ENCODE results near the gene ASMTL.
"Not testable (repeated sequence)": the region's sequence is repeated elsewhere in the genome, so short reads cannot be mapped to it uniquely, and the experiment has no call there.

The ASMTL gene

GRCh38 chrX:1489354-1489753 is 36.6 kb upstream of the ASMTL start:
- not testable (repeated sequence) for H3K4me3 ChIP-seq (ENCODE audit: low read length in 2 of 2); H3K36me3 ChIP-seq (ENCODE audit: control insufficient read depth in 2 of 2, insufficient read depth in 2 of 2, low read length in 2 of 2); H3K27ac ChIP-seq (ENCODE audit: low read length); H3K9ac ChIP-seq (ENCODE audit: low read length in 2 of 2); H3K4me1 ChIP-seq (ENCODE audit: control insufficient read depth, insufficient read depth, low read length); H3K27me3 ChIP-seq (ENCODE audit: control insufficient read depth in 1 of 2, insufficient read depth in 2 of 2, low read length in 2 of 2); H3K9me3 ChIP-seq (ENCODE audit: control insufficient read depth in 2 of 2, low read length in 2 of 2)

- Histone ChIP-seq H3K36me3 (ENCODE audit: control insufficient read depth in 2 of 2, insufficient read depth in 2 of 2, low read length in 2 of 2) (no peaks in the 10 kb centered on the region), H3K27me3 (ENCODE audit: control insufficient read depth in 1 of 2, insufficient read depth in 2 of 2, low read length in 2 of 2) (peaks cover 3 to 11% of the 10 kb centered on the region in 2 donors), H3K4me1 (ENCODE audit: control insufficient read depth, insufficient read depth, low read length) (peaks cover 1% of the 10 kb centered on the region), H3K9ac (ENCODE audit: low read length in 2 of 2) (no peak overlapping the region), H3K4me3 (ENCODE audit: low read length in 2 of 2) (no peak overlapping the region), H3K27ac (ENCODE audit: low read length) (no peak overlapping the region), H3K9me3 (ENCODE audit: control insufficient read depth in 2 of 2, low read length in 2 of 2) (peaks cover 3 to 4% of the 10 kb centered on the region in 2 donors)
These were observed 36.0 kb upstream of the ASMTL start for GRCh38 chrX:1488745-1489144.

GRCh38 chrX:1488141-1488540 is 35.4 kb upstream of the ASMTL start:
- no peaks in the 10 kb centered on the region for H3K36me3 ChIP-seq (ENCODE audit: control insufficient read depth in 2 of 2, insufficient read depth in 2 of 2, low read length in 2 of 2)
- H3K4me3 ChIP-seq (ENCODE audit: low read length in 2 of 2): no peak overlapping the region
- H3K9ac ChIP-seq (ENCODE audit: low read length in 2 of 2): no peak overlapping the region
- H3K9me3 ChIP-seq (ENCODE audit: control insufficient read depth in 2 of 2, low read length in 2 of 2): peaks cover 3 to 4% of the 10 kb centered on the region in 2 donors
- peaks cover 3 to 11% of the 10 kb centered on the region in 2 donors for H3K27me3 ChIP-seq (ENCODE audit: control insufficient read depth in 1 of 2, insufficient read depth in 2 of 2, low read length in 2 of 2)
- no peak overlapping the region for H3K27ac ChIP-seq (ENCODE audit: low read length)
- H3K4me1 ChIP-seq (ENCODE audit: control insufficient read depth, insufficient read depth, low read length): no peaks in the 10 kb centered on the region

GRCh38 chrX:1487401-1487800 is 34.7 kb upstream of the ASMTL start:
- no peak overlapping the region for H3K4me3 ChIP-seq (ENCODE audit: low read length in 2 of 2)
- no peaks in the 10 kb centered on the region for H3K4me1 ChIP-seq (ENCODE audit: control insufficient read depth, insufficient read depth, low read length)
- no peak overlapping the region for H3K9ac ChIP-seq (ENCODE audit: low read length in 2 of 2)
- peaks cover 3 to 4% of the 10 kb centered on the region in 2 donors for H3K9me3 ChIP-seq (ENCODE audit: control insufficient read depth in 2 of 2, low read length in 2 of 2)
- no peak overlapping the region for H3K27ac ChIP-seq (ENCODE audit: low read length)
- peaks cover 3 to 11% of the 10 kb centered on the region in 2 donors for H3K27me3 ChIP-seq (ENCODE audit: control insufficient read depth in 1 of 2, insufficient read depth in 2 of 2, low read length in 2 of 2)
- no peaks in the 10 kb centered on the region for H3K36me3 ChIP-seq (ENCODE audit: control insufficient read depth in 2 of 2, insufficient read depth in 2 of 2, low read length in 2 of 2)

- Histone ChIP-seq H3K36me3 (ENCODE audit: control insufficient read depth in 2 of 2, insufficient read depth in 2 of 2, low read length in 2 of 2) (no peaks in the 10 kb centered on the region), H3K4me3 (ENCODE audit: low read length in 2 of 2) (no peak overlapping the region), H3K27ac (ENCODE audit: low read length) (no peak overlapping the region), H3K9me3 (ENCODE audit: control insufficient read depth in 2 of 2, low read length in 2 of 2) (peaks cover 3 to 4% of the 10 kb centered on the region in 2 donors), H3K9ac (ENCODE audit: low read length in 2 of 2) (no peak overlapping the region), H3K27me3 (ENCODE audit: control insufficient read depth in 1 of 2, insufficient read depth in 2 of 2, low read length in 2 of 2) (peaks cover 3 to 11% of the 10 kb centered on the region in 2 donors), H3K4me1 (ENCODE audit: control insufficient read depth, insufficient read depth, low read length) (no peaks in the 10 kb centered on the region)
These were observed 34.1 kb upstream of the ASMTL start for GRCh38 chrX:1486749-1487361.

- Histone ChIP-seq H3K4me1 (ENCODE audit: control insufficient read depth, insufficient read depth, low read length) (peaks cover 2% of the 10 kb centered on the region), H3K9ac (ENCODE audit: low read length in 2 of 2) (no peak overlapping the region), H3K27ac (ENCODE audit: low read length) (no peak overlapping the region), H3K27me3 (ENCODE audit: control insufficient read depth in 1 of 2, insufficient read depth in 2 of 2, low read length in 2 of 2) (peaks cover 6 to 11% of the 10 kb centered on the region in 2 donors), H3K9me3 (ENCODE audit: control insufficient read depth in 2 of 2, low read length in 2 of 2) (peaks cover 3 to 4% of the 10 kb centered on the region in 2 donors), H3K36me3 (ENCODE audit: control insufficient read depth in 2 of 2, insufficient read depth in 2 of 2, low read length in 2 of 2) (no peaks in the 10 kb centered on the region), H3K4me3 (ENCODE audit: low read length in 2 of 2) (no peak overlapping the region)
These were observed 33.5 kb upstream of the ASMTL start for GRCh38 chrX:1486177-1486576.

- H3K9ac ChIP-seq (ENCODE audit: low read length in 2 of 2): no peak overlapping the region
- peaks cover 3 to 5% of the 10 kb centered on the region in 2 donors for H3K9me3 ChIP-seq (ENCODE audit: control insufficient read depth in 2 of 2, low read length in 2 of 2)
- no peaks in the 10 kb centered on the region for H3K36me3 ChIP-seq (ENCODE audit: control insufficient read depth in 2 of 2, insufficient read depth in 2 of 2, low read length in 2 of 2)
- peaks cover 2% of the 10 kb centered on the region for H3K4me1 ChIP-seq (ENCODE audit: control insufficient read depth, insufficient read depth, low read length)
- H3K4me3 ChIP-seq (ENCODE audit: low read length in 2 of 2): no peak overlapping the region
- H3K27me3 ChIP-seq (ENCODE audit: control insufficient read depth in 1 of 2, insufficient read depth in 2 of 2, low read length in 2 of 2): peaks cover 9 to 11% of the 10 kb centered on the region in 2 donors
- no peak overlapping the region for H3K27ac ChIP-seq (ENCODE audit: low read length)
These were observed 32.3 kb upstream of the ASMTL start for GRCh38 chrX:1485033-1485432.

- Histone ChIP-seq H3K27ac (ENCODE audit: low read length) (no peak overlapping the region), H3K27me3 (ENCODE audit: control insufficient read depth in 1 of 2, insufficient read depth in 2 of 2, low read length in 2 of 2) (peaks cover 9 to 11% of the 10 kb centered on the region in 2 donors), H3K36me3 (ENCODE audit: control insufficient read depth in 2 of 2, insufficient read depth in 2 of 2, low read length in 2 of 2) (no peaks in the 10 kb centered on the region), H3K9me3 (ENCODE audit: control insufficient read depth in 2 of 2, low read length in 2 of 2) (peaks cover 3 to 9% of the 10 kb centered on the region in 2 donors), H3K4me3 (ENCODE audit: low read length in 2 of 2) (no peak overlapping the region), H3K4me1 (ENCODE audit: control insufficient read depth, insufficient read depth, low read length) (peaks cover 2% of the 10 kb centered on the region), H3K9ac (ENCODE audit: low read length in 2 of 2) (no peak overlapping the region)
These were observed 31.9 kb upstream of the ASMTL start for GRCh38 chrX:1484638-1485019.

GRCh38 chrX:1483843-1484637 is 31.3 kb upstream of the ASMTL start:
- peaks cover 4 to 9% of the 10 kb centered on the region in 2 donors for H3K9me3 ChIP-seq (ENCODE audit: control insufficient read depth in 2 of 2, low read length in 2 of 2)
- H3K4me1 ChIP-seq (ENCODE audit: control insufficient read depth, insufficient read depth, low read length): peaks cover 2% of the 10 kb centered on the region
- H3K27me3 ChIP-seq (ENCODE audit: control insufficient read depth in 1 of 2, insufficient read depth in 2 of 2, low read length in 2 of 2): peaks cover 9 to 11% of the 10 kb centered on the region in 2 donors
- H3K9ac ChIP-seq (ENCODE audit: low read length in 2 of 2): no peak overlapping the region
- no peak overlapping the region for H3K27ac ChIP-seq (ENCODE audit: low read length)
- H3K36me3 ChIP-seq (ENCODE audit: control insufficient read depth in 2 of 2, insufficient read depth in 2 of 2, low read length in 2 of 2): no peaks in the 10 kb centered on the region
- no peak overlapping the region for H3K4me3 ChIP-seq (ENCODE audit: low read length in 2 of 2)

GRCh38 chrX:1482530-1482928 is 29.8 kb upstream of the ASMTL start:
- H3K27ac ChIP-seq (ENCODE audit: low read length); H3K4me3 ChIP-seq (ENCODE audit: low read length in 2 of 2); H3K4me1 ChIP-seq (ENCODE audit: control insufficient read depth, insufficient read depth, low read length); H3K36me3 ChIP-seq (ENCODE audit: control insufficient read depth in 2 of 2, insufficient read depth in 2 of 2, low read length in 2 of 2); H3K27me3 ChIP-seq (ENCODE audit: control insufficient read depth in 1 of 2, insufficient read depth in 2 of 2, low read length in 2 of 2); H3K9ac ChIP-seq (ENCODE audit: low read length in 2 of 2): not testable (repeated sequence)
- peaks cover 5 to 14% of the 10 kb centered on the region in 2 donors for H3K9me3 ChIP-seq (ENCODE audit: control insufficient read depth in 2 of 2, low read length in 2 of 2)

All from stomach smooth muscle (tissue), 2 donors.